GM12878 (cell line): ENCODE data around the gene SEC16A. TPM values are rescaled to one million over a fixed set of nuclear protein-coding genes. Genes with fewer than 3 reads are reported as not detected.

ENCODE experiments used
- ATAC-seq: fragments of 200-7000 bp; cut with Tn5 transposase; 3 replicates; pipeline ENCODE4 v1.9.1; 2020; ENCODE audit warnings: mild to moderate bottlenecking, moderate library complexity
- BruUV-seq: library from RNA; stranded (reverse); fragments of 400-500 nt; replicated peaks from 2 replicates; lab custom pipeline; 2021; lab: Mats Ljungman, UMichigan
- CTCF ChIA-PET: fragments of 300-600 bp; sonication (Branson Sonifier 250); formaldehyde crosslinking; extraction: SDS; loops from one replicate; lab custom pipeline; 2021; ENCODE audit warnings: inconsistent platforms; lab: Yijun Ruan, JAX
- POLR2A ChIA-PET: fragments of 350-600 bp; formaldehyde crosslinking; extraction: SDS; loops from one replicate; lab custom pipeline; 2021; ENCODE audit warnings: inconsistent platforms; lab: Charles Lee
- RAD21 ChIA-PET: fragments of 300-600 bp; sonication (Branson Sonifier 250); formaldehyde crosslinking; loops from one replicate; lab custom pipeline; 2023; ENCODE audit warnings: antibody characterized with exemption; ENCODE audit not compliant: unreplicated experiment; lab: Charles Lee
- SMC1A ChIA-PET: fragments of 300-600 bp; sonication (Branson Sonifier 250); formaldehyde crosslinking; loops from one replicate; lab custom pipeline; 2023; ENCODE audit not compliant: unreplicated experiment, uncharacterized antibody; lab: Charles Lee
- DNase-seq: peaks from one replicate; pipeline ENCODE4 v3.0.0-alpha.2; 2011; ENCODE audit warnings: low read depth, low spot score
- FAIRE-seq: peaks from 3 replicates; lab custom pipeline; 2011; peaks lifted over from hg19 to GRCh38; lab: Jason Lieb, UNC
- H2AFZ ChIP-seq: 2 replicates; pipeline ENCODE4 v1.6.0; 2011; ENCODE audit warnings: low read depth, low read length, control low read depth; ENCODE audit not compliant: control insufficient read depth
- H3K27ac ChIP-seq: 2 replicates; pipeline ENCODE4 v1.5.1; 2011; ENCODE audit warnings: control low read depth; ENCODE audit not compliant: control insufficient read depth, insufficient read depth
- H3K27me3 ChIP-seq, 2 experiments: replicated peaks in 1 of 2; 2 replicates each; pipeline versions ENCODE4 v1.6.0 to v1.6.1; 2011; ENCODE audit warnings: low read length in 1 of 2; ENCODE audit not compliant: control insufficient read depth in 2 of 2, insufficient read depth in 2 of 2
- H3K36me3 ChIP-seq, 2 experiments: 2 replicates each; pipeline ENCODE4 v1.5.1; 2011; ENCODE audit warnings: low read length in 1 of 2; ENCODE audit not compliant: control insufficient read depth in 2 of 2, insufficient read depth in 2 of 2
- H3K4me1 ChIP-seq: 2 replicates; pipeline ENCODE4 v1.6.1; 2011; ENCODE audit warnings: mild to moderate bottlenecking, low read length, moderate library complexity, mixed read lengths; ENCODE audit not compliant: control insufficient read depth, insufficient read depth
- H3K4me2 ChIP-seq: 2 replicates; pipeline ENCODE4 v1.6.0; 2011; ENCODE audit warnings: control low read depth; ENCODE audit not compliant: control insufficient read depth, insufficient read depth
- H3K4me3 ChIP-seq: fragments of 200-600 bp; sonication (generic); 2 replicates; pipeline ENCODE4 v1.5.1; 2016
- H3K79me2 ChIP-seq: 2 replicates; pipeline ENCODE4 v1.6.0; 2011; ENCODE audit warnings: low read length; ENCODE audit not compliant: control insufficient read depth, insufficient read depth
- H3K9ac ChIP-seq: 2 replicates; pipeline ENCODE4 v1.8.0; 2011; ENCODE audit warnings: low read length, control low read depth, mixed read lengths; ENCODE audit not compliant: control insufficient read depth, insufficient read depth
- H3K9me3 ChIP-seq: replicated peaks from 3 replicates; pipeline ENCODE4 v1.5.1; 2011; ENCODE audit warnings: mild to moderate bottlenecking, low read length; ENCODE audit not compliant: control insufficient read depth, insufficient read depth
- H4K20me1 ChIP-seq: 2 replicates; pipeline ENCODE4 v1.6.0; 2011; ENCODE audit not compliant: control insufficient read depth, insufficient read depth
- BCL11A ChIP-seq: IDR thresholded peaks from 2 replicates; pipeline ENCODE4 v1.6.1; 2011; ENCODE audit warnings: low read depth, low read length
- IRF4 ChIP-seq: IDR thresholded peaks from 2 replicates; pipeline ENCODE4 v1.6.1; 2011; ENCODE audit warnings: low read depth, low read length
- JUNB ChIP-seq: IDR thresholded peaks from 2 replicates; pipeline ENCODE4 v1.6.1; 2016; ENCODE audit warnings: antibody characterized with exemption, mild to moderate bottlenecking
- KLF5 ChIP-seq: fragments of 450-650 bp; IDR thresholded peaks from 2 replicates; pipeline ENCODE4 v1.6.1; 2014; ENCODE audit warnings: mild to moderate bottlenecking; ENCODE audit not compliant: partially characterized antibody
- NFIC ChIP-seq: IDR thresholded peaks from 2 replicates; pipeline ENCODE4 v1.6.1; 2012; ENCODE audit warnings: low read depth, mild to moderate bottlenecking, inconsistent platforms, low read length, moderate library complexity
- NFXL1 ChIP-seq: fragments of 450-650 bp; IDR thresholded peaks from 2 replicates; pipeline ENCODE4 v1.6.1; 2017; ENCODE audit warnings: antibody characterized with exemption, mild to moderate bottlenecking, borderline replicate concordance
- NFYB ChIP-seq: IDR thresholded peaks from 2 replicates; pipeline ENCODE4 v1.6.1; 2011; ENCODE audit warnings: low read depth, mild to moderate bottlenecking, low read length, improper control_type of control experiment, moderate library complexity; ENCODE audit not compliant: insufficient read depth
- NR2F1 ChIP-seq: fragments of 450-650 bp; conservative IDR thresholded peaks from 2 replicates; pipeline ENCODE4 v1.6.1; 2017; ENCODE audit warnings: mild to moderate bottlenecking
- PAX5 ChIP-seq: IDR thresholded peaks from 2 replicates; pipeline ENCODE4 v1.6.1; 2011; ENCODE audit warnings: low read depth, low read length, borderline replicate concordance
- POLR2AphosphoS5 ChIP-seq: IDR thresholded peaks from 2 replicates; pipeline ENCODE4 v1.6.1; 2011; ENCODE audit warnings: mild to moderate bottlenecking, low read length, inconsistent platforms
- RAD21 ChIP-seq: IDR thresholded peaks from 2 replicates; pipeline ENCODE4 v1.6.1; 2011; ENCODE audit warnings: mild to moderate bottlenecking, low read depth, low read length, moderate library complexity; ENCODE audit not compliant: insufficient read depth
- SREBF2 ChIP-seq: IDR thresholded peaks from 2 replicates; pipeline ENCODE4 v1.6.1; 2012; ENCODE audit warnings: mild to moderate bottlenecking, low read length
- TCF3 ChIP-seq: IDR thresholded peaks from 2 replicates; pipeline ENCODE4 v1.6.1; 2012; ENCODE audit warnings: low read depth, mild to moderate bottlenecking, low read length, borderline replicate concordance; ENCODE audit not compliant: insufficient read depth
- WRNIP1 ChIP-seq: IDR thresholded peaks from 2 replicates; pipeline ENCODE4 v1.6.1; 2011; ENCODE audit warnings: low read depth, low read length, improper control_type of control experiment, borderline replicate concordance
- ZNF207 ChIP-seq: fragments of 450-650 bp; IDR thresholded peaks from 2 replicates; pipeline ENCODE4 v1.6.1; 2014; ENCODE audit warnings: antibody characterized with exemption, mild to moderate bottlenecking, borderline replicate concordance
- ZNF24 ChIP-seq: fragments of 450-650 bp; IDR thresholded peaks from 2 replicates; pipeline ENCODE4 v1.6.1; 2017; ENCODE audit warnings: antibody characterized with exemption, mild to moderate bottlenecking
- WGBS: methylation state at CpG from one replicate; pipeline ENCODE4 v1.1.6; 2016; ENCODE audit warnings: low lambda C conversion rate; ENCODE audit not compliant: insufficient replicate concordance, insufficient coverage; ENCODE audit errors: missing lambda C conversion rate; 5-methylcytosine and 5-hydroxymethylcytosine counted together
- in situ Hi-C: fragments of 300-500 bp; cut with MboI; formaldehyde crosslinking; loops from 9 replicates; pipeline ENCODE4 v1.14.3; 2018; ENCODE audit warnings: mixed read lengths
- intact Hi-C: fragments of 100-400 bp; cut with micrococcal nuclease; formaldehyde crosslinking; loops from one replicate; pipeline ENCODE4 v1.14.2; 2022; ENCODE audit not compliant: unreplicated experiment
- polyA plus RNA-seq, 11 experiments: library from polyadenylated mRNA; depleted of rRNA in 4 of 11; unstranded in 6 of 11; stranded (reverse) in 5 of 11; fragments of >200 nt; fragmentation: Nextera tagmentation in 4 of 11; fragmentation: Illumina TruSeq in 1 of 11; extraction: Ambion mirVana in 4 of 11; extraction: Trizol in 1 of 11; gene quantifications; 1 replicate in 1 of 11; 2 replicates in 10 of 11; pipeline versions ENCODE4 v1.2.1 to v1.2.3, GENCODE V29; 2011 to 2016; ENCODE audit warnings: inconsistent platforms in 2 of 11, missing spikeins in 2 of 11, low read depth in 1 of 11
- total RNA-seq, 4 experiments: library from RNA; depleted of rRNA in 3 of 4; stranded (reverse); fragments of >200 nt in 3 of 4; fragmentation: Illumina TruSeq in 1 of 4; extraction: Trizol in 1 of 4; gene quantifications; 2 replicates each; pipeline versions ENCODE4 v1.2.1 to v1.2.3, GENCODE V29; 2013 to 2021
- TF ChIP-seq, protein P1 (sequence below): fragments of 450-650 bp; IDR thresholded peaks from 2 replicates; pipeline ENCODE4 v1.6.1; 2017; ENCODE audit warnings: mild to moderate bottlenecking, low read depth, inconsistent platforms; ENCODE audit not compliant: poor library complexity, severe bottlenecking
- TF ChIP-seq, protein P2 (sequence below): fragments of 450-650 bp; IDR thresholded peaks from 2 replicates; pipeline ENCODE4 v1.6.1; 2016; ENCODE audit warnings: mild to moderate bottlenecking, moderate library complexity, borderline replicate concordance
- TF ChIP-seq, protein P3 (sequence below): fragments of 450-650 bp; IDR thresholded peaks from 2 replicates; pipeline ENCODE4 v1.6.1; 2016; ENCODE audit warnings: mild to moderate bottlenecking

SEC16A gene
- total and polyA plus RNA-seq, 10 of the 15 experiments (the other 5 are each of a cell fraction or from before 2014, with no cell fraction given), result 9.9 to 59.1 (median 21.7) TPM

DNA sequence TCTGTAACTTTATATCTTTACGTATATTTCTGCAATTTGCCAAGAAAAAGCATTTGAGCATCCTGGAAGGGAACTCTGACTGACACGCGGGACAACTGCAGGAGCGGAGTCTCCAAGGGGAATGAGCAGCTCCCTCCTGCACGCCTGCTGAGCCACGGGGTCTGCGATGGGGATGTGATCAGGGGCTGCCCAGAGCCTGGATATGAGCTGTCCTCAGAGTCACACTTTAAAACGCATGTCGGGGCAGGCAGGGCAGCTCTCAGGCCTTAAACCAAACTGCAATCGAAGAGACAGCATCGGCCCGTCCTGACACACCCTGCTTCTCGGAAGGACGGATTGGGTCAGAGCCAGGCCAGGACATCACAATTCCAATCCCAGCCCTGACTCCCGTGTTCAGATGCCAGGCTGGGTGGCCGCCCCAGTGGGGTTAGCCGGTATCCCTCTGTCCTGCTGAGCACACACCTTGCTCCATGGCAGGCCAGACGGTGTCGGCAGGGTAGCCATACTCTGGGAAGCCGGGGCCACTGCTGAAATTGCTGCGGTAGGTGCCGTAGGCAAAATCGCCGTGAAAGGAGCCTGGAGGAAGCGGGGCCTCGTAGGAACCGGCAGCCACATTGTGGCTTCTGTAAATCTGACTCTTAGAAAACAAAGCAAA, 17.2 kb downstream of the SEC16A start:
- ATAC-seq (no peak), FAIRE-seq (no peak), DNase-seq (no peak)
- TF ChIP-seq RAD21 (no peak), JUNB (no peak), ZNF207 (no peak), NFIC (no peak), SREBF2 (no peak), BCL11A (no peak), WRNIP1 (no peak), IRF4 (no peak), TCF3 (no peak), PAX5 (no peak), NFYB (no peak), ZNF24 (no peak), POLR2AphosphoS5 (no peak), NFXL1 (no peak), NR2F1 (no peak), KLF5 (no peak)
- TF ChIP-seq, protein P1, sequence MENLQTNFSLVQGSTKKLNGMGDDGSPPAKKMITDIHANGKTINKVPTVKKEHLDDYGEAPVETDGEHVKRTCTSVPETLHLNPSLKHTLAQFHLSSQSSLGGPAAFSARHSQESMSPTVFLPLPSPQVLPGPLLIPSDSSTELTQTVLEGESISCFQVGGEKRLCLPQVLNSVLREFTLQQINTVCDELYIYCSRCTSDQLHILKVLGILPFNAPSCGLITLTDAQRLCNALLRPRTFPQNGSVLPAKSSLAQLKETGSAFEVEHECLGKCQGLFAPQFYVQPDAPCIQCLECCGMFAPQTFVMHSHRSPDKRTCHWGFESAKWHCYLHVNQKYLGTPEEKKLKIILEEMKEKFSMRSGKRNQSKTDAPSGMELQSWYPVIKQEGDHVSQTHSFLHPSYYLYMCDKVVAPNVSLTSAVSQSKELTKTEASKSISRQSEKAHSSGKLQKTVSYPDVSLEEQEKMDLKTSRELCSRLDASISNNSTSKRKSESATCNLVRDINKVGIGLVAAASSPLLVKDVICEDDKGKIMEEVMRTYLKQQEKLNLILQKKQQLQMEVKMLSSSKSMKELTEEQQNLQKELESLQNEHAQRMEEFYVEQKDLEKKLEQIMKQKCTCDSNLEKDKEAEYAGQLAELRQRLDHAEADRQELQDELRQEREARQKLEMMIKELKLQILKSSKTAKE, result no peak
- TF ChIP-seq, protein P2, sequence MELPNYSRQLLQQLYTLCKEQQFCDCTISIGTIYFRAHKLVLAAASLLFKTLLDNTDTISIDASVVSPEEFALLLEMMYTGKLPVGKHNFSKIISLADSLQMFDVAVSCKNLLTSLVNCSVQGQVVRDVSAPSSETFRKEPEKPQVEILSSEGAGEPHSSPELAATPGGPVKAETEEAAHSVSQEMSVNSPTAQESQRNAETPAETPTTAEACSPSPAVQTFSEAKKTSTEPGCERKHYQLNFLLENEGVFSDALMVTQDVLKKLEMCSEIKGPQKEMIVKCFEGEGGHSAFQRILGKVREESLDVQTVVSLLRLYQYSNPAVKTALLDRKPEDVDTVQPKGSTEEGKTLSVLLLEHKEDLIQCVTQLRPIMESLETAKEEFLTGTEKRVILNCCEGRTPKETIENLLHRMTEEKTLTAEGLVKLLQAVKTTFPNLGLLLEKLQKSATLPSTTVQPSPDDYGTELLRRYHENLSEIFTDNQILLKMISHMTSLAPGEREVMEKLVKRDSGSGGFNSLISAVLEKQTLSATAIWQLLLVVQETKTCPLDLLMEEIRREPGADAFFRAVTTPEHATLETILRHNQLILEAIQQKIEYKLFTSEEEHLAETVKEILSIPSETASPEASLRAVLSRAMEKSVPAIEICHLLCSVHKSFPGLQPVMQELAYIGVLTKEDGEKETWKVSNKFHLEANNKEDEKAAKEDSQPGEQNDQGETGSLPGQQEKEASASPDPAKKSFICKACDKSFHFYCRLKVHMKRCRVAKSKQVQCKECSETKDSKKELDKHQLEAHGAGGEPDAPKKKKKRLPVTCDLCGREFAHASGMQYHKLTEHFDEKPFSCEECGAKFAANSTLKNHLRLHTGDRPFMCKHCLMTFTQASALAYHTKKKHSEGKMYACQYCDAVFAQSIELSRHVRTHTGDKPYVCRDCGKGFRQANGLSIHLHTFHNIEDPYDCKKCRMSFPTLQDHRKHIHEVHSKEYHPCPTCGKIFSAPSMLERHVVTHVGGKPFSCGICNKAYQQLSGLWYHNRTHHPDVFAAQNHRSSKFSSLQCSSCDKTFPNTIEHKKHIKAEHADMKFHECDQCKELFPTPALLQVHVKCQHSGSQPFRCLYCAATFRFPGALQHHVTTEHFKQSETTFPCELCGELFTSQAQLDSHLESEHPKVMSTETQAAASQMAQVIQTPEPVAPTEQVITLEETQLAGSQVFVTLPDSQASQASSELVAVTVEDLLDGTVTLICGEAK, result no peak
- TF ChIP-seq, protein P3, sequence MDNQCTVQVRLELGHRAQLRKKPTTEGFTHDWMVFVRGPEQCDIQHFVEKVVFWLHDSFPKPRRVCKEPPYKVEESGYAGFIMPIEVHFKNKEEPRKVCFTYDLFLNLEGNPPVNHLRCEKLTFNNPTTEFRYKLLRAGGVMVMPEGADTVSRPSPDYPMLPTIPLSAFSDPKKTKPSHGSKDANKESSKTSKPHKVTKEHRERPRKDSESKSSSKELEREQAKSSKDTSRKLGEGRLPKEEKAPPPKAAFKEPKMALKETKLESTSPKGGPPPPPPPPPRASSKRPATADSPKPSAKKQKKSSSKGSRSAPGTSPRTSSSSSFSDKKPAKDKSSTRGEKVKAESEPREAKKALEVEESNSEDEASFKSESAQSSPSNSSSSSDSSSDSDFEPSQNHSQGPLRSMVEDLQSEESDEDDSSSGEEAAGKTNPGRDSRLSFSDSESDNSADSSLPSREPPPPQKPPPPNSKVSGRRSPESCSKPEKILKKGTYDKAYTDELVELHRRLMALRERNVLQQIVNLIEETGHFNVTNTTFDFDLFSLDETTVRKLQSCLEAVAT, result no peak
- SMC1A ChIA-PET, result no interaction called here
- no peak overlapping the region for H3K4me3 ChIP-seq
- H3K27ac ChIP-seq, result no peak overlapping the region
- in situ Hi-C loops, result no loop called here
- RAD21 ChIA-PET, result no interaction called here
- no peaks in the 10 kb centered on the region for H3K27me3 ChIP-seq
- no peaks in the 10 kb centered on the region for H3K79me2 ChIP-seq
- H3K36me3 ChIP-seq, result peaks cover 36 to 37% of the 10 kb centered on the region in 2 experiments
- no peaks in the 10 kb centered on the region for H3K9me3 ChIP-seq
- intact Hi-C loops, result no loop called here
- no peaks in the 10 kb centered on the region for H4K20me1 ChIP-seq
- no peak overlapping the region for H3K4me2 ChIP-seq
- 95% methylated on average over 27 of the region's 27 CpGs for WGBS
- CTCF ChIA-PET, result no interaction called here
- H3K9ac ChIP-seq, result no peak overlapping the region
- BruUV-seq, result no TSS peak
- no peak overlapping the region for H2AFZ ChIP-seq
- POLR2A ChIA-PET, result no interaction called here
- H3K4me1 ChIP-seq, result no peaks in the 10 kb centered on the region
